NB4 (cell line): Measurements from ENCODE around the gene AAR2.

Source experiments
- CTCF ChIP-seq: IDR thresholded peaks from one replicate; pipeline ENCODE4 v1.5.1; 2012; ENCODE audit warnings: low read depth, low read length
- MAX ChIP-seq: IDR thresholded peaks from 2 replicates; pipeline ENCODE4 v1.6.1; 2011; ENCODE audit warnings: low read depth, low read length
- MYC ChIP-seq: IDR thresholded peaks from 2 replicates; pipeline ENCODE4 v1.6.1; 2011; ENCODE audit warnings: low read depth, low read length
- POLR2A ChIP-seq: IDR thresholded peaks from 2 replicates; pipeline ENCODE4 v1.6.1; 2011; ENCODE audit warnings: mild to moderate bottlenecking; ENCODE audit not compliant: insufficient read length; ENCODE audit errors: extremely low read depth

- TF ChIP-seq CTCF (no peak), POLR2A (no peak), MYC (no peak), MAX (no peak)
Observed at GRCh38 chr20:36213362-36213761, 22.9 kb upstream of the AAR2 start.
